ENCODE measurements around the gene NUF2. TPM values are rescaled to one million over a fixed set of nuclear protein-coding genes. Genes with fewer than 3 reads are reported as not detected.

NUF2 gene
- total and polyA plus RNA-seq, 8 donors: 1.1 to 23.7 (median 5.2) TPM; not detected in 1

DNA sequence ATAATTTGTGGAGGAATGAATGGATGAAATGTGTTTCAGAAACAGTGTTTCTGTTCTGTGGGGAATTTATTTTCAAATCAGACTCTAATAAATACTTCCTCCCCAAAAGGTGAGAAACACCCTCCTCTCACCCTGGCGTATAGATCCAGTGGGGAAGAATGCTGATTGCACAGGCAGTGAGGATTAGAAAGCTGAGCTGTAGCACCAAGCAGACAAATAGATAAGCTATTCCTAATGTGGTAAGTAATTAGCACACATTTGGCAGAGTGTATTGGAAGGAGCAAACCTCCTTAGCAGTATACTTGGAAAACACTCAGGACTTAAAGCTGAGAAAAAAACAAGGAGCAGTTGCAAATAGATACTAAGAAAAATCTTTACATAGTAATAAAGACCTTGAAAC, 50.8 kb downstream of the NUF2 start:
- DNase-seq: no peak
- WGBS, 5 donors: 65 to 77% (median 71%) methylated on average over 1 of the region's 1 CpG
- Histone ChIP-seq H3K9me3 (no peaks in the 10 kb centered on the region), H3K4me3 (no peak overlapping the region), H3K36me3 (no peaks in the 10 kb centered on the region), H3K27ac (no peak overlapping the region), H3K4me1 (no peaks in the 10 kb centered on the region), H3K27me3 (no peaks in the 10 kb centered on the region)
- TF ChIP-seq POLR2A (IDR thresholded peaks at IDR 0.05) (no peak), POLR2AphosphoS5 (IDR thresholded peaks at IDR 0.05) (no peak), EP300 (IDR thresholded peaks at IDR 0.05) (no peak)
- TF ChIP-seq, protein P1, sequence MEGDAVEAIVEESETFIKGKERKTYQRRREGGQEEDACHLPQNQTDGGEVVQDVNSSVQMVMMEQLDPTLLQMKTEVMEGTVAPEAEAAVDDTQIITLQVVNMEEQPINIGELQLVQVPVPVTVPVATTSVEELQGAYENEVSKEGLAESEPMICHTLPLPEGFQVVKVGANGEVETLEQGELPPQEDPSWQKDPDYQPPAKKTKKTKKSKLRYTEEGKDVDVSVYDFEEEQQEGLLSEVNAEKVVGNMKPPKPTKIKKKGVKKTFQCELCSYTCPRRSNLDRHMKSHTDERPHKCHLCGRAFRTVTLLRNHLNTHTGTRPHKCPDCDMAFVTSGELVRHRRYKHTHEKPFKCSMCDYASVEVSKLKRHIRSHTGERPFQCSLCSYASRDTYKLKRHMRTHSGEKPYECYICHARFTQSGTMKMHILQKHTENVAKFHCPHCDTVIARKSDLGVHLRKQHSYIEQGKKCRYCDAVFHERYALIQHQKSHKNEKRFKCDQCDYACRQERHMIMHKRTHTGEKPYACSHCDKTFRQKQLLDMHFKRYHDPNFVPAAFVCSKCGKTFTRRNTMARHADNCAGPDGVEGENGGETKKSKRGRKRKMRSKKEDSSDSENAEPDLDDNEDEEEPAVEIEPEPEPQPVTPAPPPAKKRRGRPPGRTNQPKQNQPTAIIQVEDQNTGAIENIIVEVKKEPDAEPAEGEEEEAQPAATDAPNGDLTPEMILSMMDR (IDR thresholded peaks at IDR 0.05): no peak
- intact Hi-C loops (cut with DNase I; ENCODE audit: low total_unique reads): no loop called here

DNA sequence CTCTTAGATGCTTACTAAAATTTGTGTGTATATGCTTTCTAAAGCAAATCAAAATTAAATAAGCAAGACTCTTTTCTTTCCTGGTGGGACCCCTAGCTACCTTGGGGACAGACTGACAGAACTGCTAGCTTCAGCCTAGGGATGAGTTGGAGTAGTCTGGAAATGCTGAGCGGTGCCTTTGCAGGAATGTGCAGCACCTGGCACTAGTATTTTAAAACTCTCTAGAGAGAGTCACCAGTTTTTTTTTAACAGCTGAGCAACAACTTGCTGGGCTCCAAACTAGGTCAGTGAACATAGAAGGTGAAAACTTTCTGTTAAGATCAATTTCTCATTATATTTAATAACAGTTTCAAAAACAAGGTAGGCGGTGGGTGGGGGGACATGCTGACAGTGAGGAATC, 56.8 kb downstream of the NUF2 start:
- no peak for DNase-seq
- 88 to 98% (median 90%) methylated on average over 2 of the region's 2 CpGs for WGBS, 5 donors
- intact Hi-C loops (cut with DNase I; ENCODE audit: low total_unique reads): no loop called here

DNA sequence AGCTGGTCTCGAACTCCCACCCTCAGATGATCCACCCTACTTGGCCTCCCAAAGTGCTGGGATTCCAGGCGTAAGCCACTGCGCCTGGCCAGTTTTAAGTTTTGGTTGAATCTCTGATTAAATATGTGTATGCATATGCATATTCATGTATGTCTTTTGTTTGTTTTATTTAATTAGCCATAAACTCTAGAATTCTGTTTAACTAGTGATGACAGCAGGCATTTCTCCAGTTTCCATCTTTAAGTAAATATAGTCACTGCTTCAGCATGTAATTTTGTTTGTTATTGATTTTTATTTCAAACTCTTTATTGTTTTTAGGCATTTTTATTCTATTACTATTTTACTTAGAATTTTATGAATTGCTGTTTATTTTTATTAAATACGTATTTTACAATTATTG, 58.0 kb downstream of the NUF2 start:
- peaks cover 0 to 8% (median 0%) of the 10 kb centered on the region in 4 donors for H3K4me1 ChIP-seq
- no peaks in the 10 kb centered on the region for H3K36me3 ChIP-seq
- no peaks in the 10 kb centered on the region for H3K9me3 ChIP-seq
- H3K4me3 ChIP-seq: no peak overlapping the region
- TF ChIP-seq POLR2AphosphoS5 (IDR thresholded peaks at IDR 0.05): no peak
- no peak for TF ChIP-seq POLR2A (IDR thresholded peaks at IDR 0.05)
- TF ChIP-seq EP300 (IDR thresholded peaks at IDR 0.05): no peak
- TF ChIP-seq, protein P1 (IDR thresholded peaks at IDR 0.05): no peak
- WGBS, 5 donors: 81 to 96% (median 93%) methylated on average over 4 of the region's 4 CpGs
- no peaks in the 10 kb centered on the region for H3K27me3 ChIP-seq
- intact Hi-C loops (cut with DNase I; ENCODE audit: low total_unique reads): no loop called here
- H3K27ac ChIP-seq: no peak overlapping the region
- no peak for DNase-seq

More for the DNA sequence above, 56.8 kb downstream of the NUF2 start:
- TF ChIP-seq POLR2A (IDR thresholded peaks at IDR 0.05) (no peak), EP300 (IDR thresholded peaks at IDR 0.05) (no peak), POLR2AphosphoS5 (IDR thresholded peaks at IDR 0.05) (no peak)
- TF ChIP-seq, protein P1 (IDR thresholded peaks at IDR 0.05): no peak
- Histone ChIP-seq H3K36me3 (no peaks in the 10 kb centered on the region), H3K27ac (no peak overlapping the region), H3K4me1 (peaks cover 0 to 8% (median 0%) of the 10 kb centered on the region in 4 donors), H3K27me3 (no peaks in the 10 kb centered on the region), H3K9me3 (no peaks in the 10 kb centered on the region), H3K4me3 (no peak overlapping the region)

DNA sequence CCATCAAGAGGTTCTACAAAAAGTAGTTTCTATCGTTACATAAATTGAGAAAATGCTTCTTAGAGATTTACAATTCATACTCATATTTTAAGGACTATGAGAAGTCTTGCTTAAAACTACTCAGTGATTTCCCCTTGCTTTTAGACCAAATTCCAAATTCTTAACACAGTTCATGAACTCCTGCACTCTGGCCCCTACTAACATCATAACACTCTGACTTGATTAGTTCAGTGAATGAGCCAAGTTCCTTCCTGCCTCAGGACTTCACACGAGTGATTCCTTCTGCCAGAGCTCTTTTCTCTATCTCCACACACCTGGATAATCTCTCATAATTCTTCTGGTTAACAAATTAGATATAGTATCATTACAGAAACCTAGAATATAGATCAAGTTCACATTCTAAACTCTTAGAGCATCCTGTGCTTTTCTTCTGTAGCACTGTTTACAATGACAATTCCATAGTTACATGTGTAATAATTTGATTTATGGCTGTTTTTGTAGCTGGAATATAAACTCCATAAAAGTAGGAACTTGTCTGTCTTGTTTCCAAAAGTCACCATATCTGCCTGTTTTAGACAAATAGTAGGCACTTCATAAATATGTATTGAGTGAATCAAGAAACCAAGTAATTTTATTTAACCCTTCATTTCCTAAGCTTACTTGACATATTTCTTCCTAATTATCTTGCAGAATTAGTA, 59.9 kb downstream of the NUF2 start:
- WGBS, 5 donors: 15 to 44% (median 33%) methylated on average over 2 of the region's 2 CpGs
- no peak overlapping the region for H3K4me3 ChIP-seq
- H3K27ac ChIP-seq: no peak overlapping the region
- H3K4me1 ChIP-seq: peaks cover 0 to 8% (median 0%) of the 10 kb centered on the region in 4 donors
- no peaks in the 10 kb centered on the region for H3K36me3 ChIP-seq
- TF ChIP-seq, protein P1 (IDR thresholded peaks at IDR 0.05): no peak
- peak in 1 of 2 donors; percentile 34 for DNase-seq
- intact Hi-C loops (cut with DNase I; ENCODE audit: low total_unique reads): no loop called here
- H3K27me3 ChIP-seq: no peaks in the 10 kb centered on the region
- H3K9me3 ChIP-seq: no peaks in the 10 kb centered on the region
